GM12801 (cell line): ENCODE results near the gene UBAC2.

Experiments used
- CTCF ChIP-seq: IDR thresholded peaks from one replicate; pipeline ENCODE4 v1.5.1; 2011; ENCODE audit warnings: control low read depth; ENCODE audit not compliant: insufficient read length; ENCODE audit errors: extremely low read depth

The UBAC2 gene

DNA sequence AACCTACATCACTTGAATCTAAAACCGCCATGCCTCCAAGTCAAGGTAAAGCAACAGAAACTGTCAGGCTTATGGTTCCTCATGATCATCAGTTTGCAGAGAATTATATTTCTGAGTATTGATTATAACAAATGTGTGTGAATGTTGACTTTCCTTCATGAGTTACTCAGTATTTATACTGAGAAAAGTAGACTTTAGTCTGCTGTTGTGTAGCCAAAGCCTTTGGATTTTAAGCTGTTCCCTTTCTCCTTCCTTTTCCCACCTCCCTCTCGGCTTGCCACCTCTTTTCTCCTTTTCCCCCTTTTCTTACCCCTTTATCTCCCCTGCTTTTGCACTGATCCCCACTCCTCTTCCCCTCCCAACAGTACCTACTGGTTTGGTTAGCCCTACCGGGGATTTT is 78.2 kb downstream of the UBAC2 start:
- TF ChIP-seq CTCF = no peak

GRCh38 chr13:99279637-99280036 is 79.0 kb downstream of the UBAC2 start:
- no peak for TF ChIP-seq CTCF

DNA sequence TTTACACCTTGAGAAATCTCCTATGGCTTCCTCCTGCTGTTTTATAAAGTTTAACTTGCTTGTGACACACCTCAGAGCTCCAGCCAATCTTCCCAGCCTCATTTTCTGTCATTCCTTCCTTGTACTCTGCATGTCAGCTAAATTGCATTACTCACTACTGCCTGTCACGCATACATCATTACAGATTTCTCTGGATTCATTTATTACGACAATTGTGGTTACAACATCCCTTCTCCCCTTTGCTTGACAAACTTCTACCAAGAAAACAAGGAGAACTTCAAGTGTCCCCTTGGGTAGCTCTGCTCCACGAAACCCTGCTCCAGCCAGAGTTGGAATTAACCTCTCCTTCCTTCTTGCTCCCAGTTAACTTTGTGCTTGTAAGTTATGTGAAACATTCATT is 79.5 kb downstream of the UBAC2 start:
- no peak for TF ChIP-seq CTCF

GRCh38 chr13:99281811-99282263 is 81.2 kb downstream of the UBAC2 start:
- TF ChIP-seq CTCF = no peak

- no peak for TF ChIP-seq CTCF
Measured at GRCh38 chr13:99282264-99283231, 81.9 kb downstream of the UBAC2 start.

DNA sequence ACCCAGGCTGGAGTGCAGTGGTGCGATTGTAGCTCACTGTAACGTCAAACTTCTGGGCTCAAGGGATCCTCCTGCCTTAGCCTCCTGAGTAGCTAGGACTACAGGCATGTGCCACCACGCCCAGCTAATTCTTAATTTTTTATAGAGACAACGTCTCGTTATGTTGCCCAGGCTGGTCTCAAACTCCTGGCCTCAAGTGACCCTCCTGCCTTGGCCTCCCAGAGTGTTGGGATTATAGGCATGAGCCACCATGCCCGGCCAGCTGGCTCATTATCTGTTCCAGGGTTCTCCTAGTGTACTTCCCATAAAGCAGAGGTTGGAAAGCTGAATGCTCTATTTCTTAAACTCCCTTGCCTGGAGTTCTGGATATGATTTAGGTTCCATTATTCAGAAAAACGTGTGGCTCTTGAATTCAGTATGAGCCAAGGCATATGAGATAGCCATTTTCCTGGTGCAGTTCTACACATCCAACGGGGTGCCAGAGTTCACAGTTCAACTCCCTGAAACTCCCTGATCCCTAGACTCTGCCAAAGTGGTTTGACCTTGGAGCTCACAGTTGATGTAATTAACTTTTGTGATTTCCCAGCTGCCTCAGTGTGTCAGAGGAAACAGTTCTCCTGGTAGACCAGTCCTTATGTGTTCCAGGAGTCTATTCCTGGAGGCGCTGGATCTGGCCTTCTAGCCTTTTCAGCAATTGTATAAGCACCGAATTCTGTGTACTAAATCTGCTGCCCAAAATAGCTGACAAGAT is 85.0 kb downstream of the UBAC2 start:
- TF ChIP-seq CTCF = no peak

DNA sequence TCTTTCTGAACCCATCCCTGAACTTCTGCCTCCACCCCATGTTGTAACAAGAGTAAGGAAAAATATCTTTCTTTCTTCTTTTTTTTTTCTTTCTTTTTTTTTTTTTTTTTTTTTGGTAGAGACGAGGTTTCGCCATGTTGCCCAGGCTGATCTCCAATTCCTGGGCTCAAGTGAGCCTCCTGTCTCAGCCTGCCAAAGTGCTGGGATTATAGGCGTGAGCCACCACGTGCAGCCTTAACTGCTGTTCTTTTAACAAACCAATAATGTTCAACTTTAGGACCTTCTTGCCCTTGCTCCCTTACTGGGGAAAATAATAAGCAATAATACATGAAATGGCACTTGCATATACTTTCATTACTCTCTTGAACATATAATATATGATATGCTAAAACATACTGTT is 86.9 kb downstream of the UBAC2 start:
- no peak for TF ChIP-seq CTCF
